ENCODE results near the gene MSLN. TPM values are rescaled to one million over a fixed set of nuclear protein-coding genes. Genes with fewer than 3 reads are reported as not detected.

MSLN gene
- total RNA-seq, 4 donors from 2014 or later, result 1.5 TPM; not detected in 3

GRCh38 chr16:802461-802860, 41.9 kb downstream of the MSLN start:
- H3K27ac ChIP-seq, result no peak overlapping the region
- peaks cover 0 to 61% of the 10 kb centered on the region in 2 donors for H3K27me3 ChIP-seq
- DNase-seq (ENCODE audit: low spot score in 2 of 2), result no peak
- no peaks in the 10 kb centered on the region for H3K9me3 ChIP-seq
- WGBS, 2 donors, result 62 to 75% methylated on average over 3 to 7 of the region's 7 CpGs
- H3K36me3 ChIP-seq, result peaks cover 0 to 4% (median 0%) of the 10 kb centered on the region in 3 donors
- no peak overlapping the region for H3K4me3 ChIP-seq
- TF ChIP-seq EP300 (IDR thresholded peaks at IDR 0.05), result no peak
- no peak for TF ChIP-seq CTCF (IDR thresholded peaks at IDR 0.05)
- no peak for TF ChIP-seq POLR2A (IDR thresholded peaks at IDR 0.05)
- peaks cover 0 to 16% (median 9%) of the 10 kb centered on the region in 4 donors for H3K4me1 ChIP-seq

- WGBS, 2 donors, result 42 to 59% methylated on average over 18 to 32 of the region's 33 CpGs
- Histone ChIP-seq H3K27ac (no peak overlapping the region), H3K9me3 (no peaks in the 10 kb centered on the region), H3K36me3 (no peaks in the 10 kb centered on the region), H3K4me3 (no peak overlapping the region), H3K4me1 (peaks cover 0 to 19% (median 10%) of the 10 kb centered on the region in 4 donors), H3K27me3 (peaks cover 0 to 54% of the 10 kb centered on the region in 2 donors)
- no peak for DNase-seq (ENCODE audit: low spot score in 2 of 2)
- TF ChIP-seq EP300 (IDR thresholded peaks at IDR 0.05) (no peak), CTCF (IDR thresholded peaks at IDR 0.05) (no peak), POLR2A (IDR thresholded peaks at IDR 0.05) (no peak)
Measured at GRCh38 chr16:802914-803753, 42.6 kb downstream of the MSLN start.

GRCh38 chr16:803754-804080, 43.2 kb downstream of the MSLN start:
- WGBS, 2 donors, result 27 to 47% methylated on average over 8 of the region's 8 CpGs
- Histone ChIP-seq H3K27ac (no peak overlapping the region), H3K9me3 (no peaks in the 10 kb centered on the region), H3K27me3 (peaks cover 0 to 49% of the 10 kb centered on the region in 2 donors), H3K4me3 (no peak overlapping the region), H3K36me3 (no peaks in the 10 kb centered on the region), H3K4me1 (peaks cover 0 to 23% (median 13%) of the 10 kb centered on the region in 4 donors)
- DNase-seq (ENCODE audit: low spot score in 2 of 2), result no peak
- TF ChIP-seq CTCF (IDR thresholded peaks at IDR 0.05), result no peak
- no peak for TF ChIP-seq EP300 (IDR thresholded peaks at IDR 0.05)
- no peak for TF ChIP-seq POLR2A (IDR thresholded peaks at IDR 0.05)

GRCh38 chr16:804193-805048, 43.9 kb downstream of the MSLN start:
- TF ChIP-seq EP300 (IDR thresholded peaks at IDR 0.05) (no peak), CTCF (IDR thresholded peaks at IDR 0.05) (no peak)
- no peak overlapping the region for H3K4me3 ChIP-seq
- peaks cover 0 to 41% of the 10 kb centered on the region in 2 donors for H3K27me3 ChIP-seq
- H3K36me3 ChIP-seq, result no peaks in the 10 kb centered on the region
- peaks cover 0 to 23% (median 14%) of the 10 kb centered on the region in 4 donors for H3K4me1 ChIP-seq
- DNase-seq (ENCODE audit: low spot score in 2 of 2), result no peak
- no peak overlapping the region for H3K27ac ChIP-seq
- 53 to 55% methylated on average over 30 to 33 of the region's 33 CpGs for WGBS, 2 donors
- H3K9me3 ChIP-seq, result no peaks in the 10 kb centered on the region

GRCh38 chr16:805474-805873, 44.9 kb downstream of the MSLN start:
- Histone ChIP-seq H3K27ac (no peak overlapping the region), H3K9me3 (no peaks in the 10 kb centered on the region), H3K4me1 (peaks cover 0 to 20% (median 14%) of the 10 kb centered on the region in 4 donors), H3K27me3 (peaks cover 0 to 31% of the 10 kb centered on the region in 2 donors), H3K4me3 (no peak overlapping the region), H3K36me3 (no peaks in the 10 kb centered on the region)
- 88 to 100% methylated on average over 1 to 8 of the region's 17 CpGs for WGBS, 2 donors
- no peak for TF ChIP-seq EP300 (IDR thresholded peaks at IDR 0.05)
- DNase-seq (ENCODE audit: low spot score in 2 of 2), result no peak

Data from tibial nerve (tissue), 4 donors.